Stimulated activated CD8-positive, alpha-beta memory T cell treated with anti-CD3 and anti-CD28 coated beads, Interleukin-4, amount 100 ng/mL, for 24 hours (primary cell): ENCODE measurements around the gene IL2RA.
"Not testable (repeated sequence)": the region's sequence is repeated elsewhere in the genome, so short reads cannot be mapped to it uniquely, and the experiment has no call there.

ENCODE experiments used
- DNase-seq: peaks from one replicate; pipeline ENCODE4 v3.0.0-alpha.2; 2020; ENCODE audit warnings: low read depth

IL2RA gene

GRCh38 chr10:5983774-5984173 lies 78.4 kb downstream of the IL2RA start:
- DNase-seq, result no peak

- DNase-seq, result no peak
These were observed 80.6 kb downstream of the IL2RA start for GRCh38 chr10:5981529-5981928.

GRCh38 chr10:5978230-5978489 lies 84.0 kb downstream of the IL2RA start:
- DNase-seq, result no peak

- DNase-seq, result peak; percentile 84
These were observed 84.5 kb downstream of the IL2RA start, which contains the start of gene IL15RA for GRCh38 chr10:5977471-5978229. Gene IL15RA, minus strand, starts transcription at chr10:5977543. Its CDS starts 51 bp downstream, at chr10:5977492.

- DNase-seq, result peak; percentile 28
These were observed 85.4 kb downstream of the IL2RA start for GRCh38 chr10:5976512-5977470.

GRCh38 chr10:5975641-5976473 lies 86.3 kb downstream of the IL2RA start:
- peak; percentile 52 for DNase-seq

- no peak for DNase-seq
These were observed 89.1 kb downstream of the IL2RA start for GRCh38 chr10:5973069-5973468.

GRCh38 chr10:5971886-5972285 lies 90.3 kb downstream of the IL2RA start:
- no peak for DNase-seq

- no peak for DNase-seq
These were observed 90.8 kb downstream of the IL2RA start for GRCh38 chr10:5971315-5971832.

- no peak for DNase-seq
These were observed 91.6 kb downstream of the IL2RA start for GRCh38 chr10:5970527-5970926.

- DNase-seq, result no peak
These were observed 92.1 kb downstream of the IL2RA start for GRCh38 chr10:5970066-5970465.

- DNase-seq, result no peak
These were observed 93.3 kb downstream of the IL2RA start for GRCh38 chr10:5968681-5969453.

GRCh38 chr10:5968037-5968680 lies 94.0 kb downstream of the IL2RA start:
- no peak for DNase-seq

GRCh38 chr10:5965266-5965665 lies 96.9 kb downstream of the IL2RA start:
- no peak for DNase-seq

GRCh38 chr10:5964736-5965135 lies 97.4 kb downstream of the IL2RA start:
- no peak for DNase-seq

- DNase-seq, result no peak
These were observed 98.6 kb downstream of the IL2RA start for GRCh38 chr10:5963591-5963990.

- DNase-seq, result no peak
These were observed 99.1 kb downstream of the IL2RA start for GRCh38 chr10:5963071-5963470.

GRCh38 chr10:5962358-5962940 lies 99.7 kb downstream of the IL2RA start:
- DNase-seq, result not testable (repeated sequence)

- no peak for DNase-seq
These were observed 100.6 kb downstream of the IL2RA start for GRCh38 chr10:5961405-5962100.

GRCh38 chr10:5960973-5961275 lies 101.2 kb downstream of the IL2RA start:
- not testable (repeated sequence) for DNase-seq
